Esophagus muscularis mucosa (tissue), 3 donors: ENCODE measurements around the gene SLC39A1.

Experiments
- EP300 ChIP-seq: sonication (generic); formaldehyde crosslinking; IDR thresholded peaks from one replicate; pipeline ENCODE4 v1.6.1; 2017; ENCODE audit warnings: antibody characterized with exemption
- POLR2AphosphoS5 ChIP-seq, 2 donors: sonication (generic); formaldehyde crosslinking; IDR thresholded peaks; one replicate each; pipeline ENCODE4 v1.6.1; 2017; ENCODE audit warnings: antibody characterized with exemption in 2 of 2

GRCh38 chr1:153951183-153951582 lies 12.2 kb downstream of the SLC39A1 start:
- no peak for TF ChIP-seq EP300
- TF ChIP-seq POLR2AphosphoS5 (IDR thresholded peaks at IDR 0.05) = no peak
